NCI-H1092 (cell line): ENCODE results near the gene CRHR1.
"Not testable (repeated sequence)": the region's sequence is repeated elsewhere in the genome, so short reads cannot be mapped to it uniquely, and the experiment has no call there.

ENCODE experiments used
- DNase-seq: peaks from one replicate; lab custom pipeline; 2025; lab: John Stamatoyannopoulos, UW

CRHR1 gene

DNA sequence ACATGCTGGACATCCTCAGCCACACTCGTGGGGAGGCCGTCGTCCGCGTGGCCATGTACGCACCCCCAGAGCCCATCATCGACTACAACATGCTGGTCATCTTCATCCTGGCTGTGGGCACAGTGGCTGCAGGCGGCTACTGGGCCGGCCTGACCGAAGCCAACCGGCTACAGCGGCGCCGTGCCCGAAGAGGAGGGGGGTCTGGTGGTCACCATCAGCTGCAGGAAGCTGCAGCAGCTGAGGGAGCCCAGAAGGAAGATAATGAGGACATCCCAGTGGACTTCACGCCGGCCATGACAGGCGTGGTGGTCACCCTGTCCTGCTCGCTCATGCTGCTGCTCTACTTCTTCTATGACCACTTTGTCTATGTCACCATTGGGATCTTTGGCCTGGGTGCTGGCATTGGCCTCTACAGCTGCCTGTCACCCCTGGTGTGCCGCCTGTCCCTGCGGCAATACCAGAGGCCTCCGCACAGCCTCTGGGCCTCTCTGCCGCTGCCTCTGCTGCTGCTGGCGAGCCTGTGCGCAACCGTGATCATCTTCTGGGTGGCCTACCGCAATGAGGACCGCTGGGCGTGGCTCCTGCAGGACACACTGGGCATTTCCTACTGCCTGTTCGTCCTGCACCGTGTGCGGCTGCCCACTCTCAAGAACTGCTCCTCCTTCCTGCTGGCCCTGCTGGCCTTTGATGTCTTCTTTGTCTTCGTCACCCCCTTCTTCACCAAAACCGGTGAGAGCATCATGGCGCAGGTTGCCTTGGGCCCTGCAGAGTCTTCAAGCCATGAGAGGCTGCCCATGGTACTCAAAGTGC is 61.5 kb downstream of the CRHR1 start:
- no peak for DNase-seq

DNA sequence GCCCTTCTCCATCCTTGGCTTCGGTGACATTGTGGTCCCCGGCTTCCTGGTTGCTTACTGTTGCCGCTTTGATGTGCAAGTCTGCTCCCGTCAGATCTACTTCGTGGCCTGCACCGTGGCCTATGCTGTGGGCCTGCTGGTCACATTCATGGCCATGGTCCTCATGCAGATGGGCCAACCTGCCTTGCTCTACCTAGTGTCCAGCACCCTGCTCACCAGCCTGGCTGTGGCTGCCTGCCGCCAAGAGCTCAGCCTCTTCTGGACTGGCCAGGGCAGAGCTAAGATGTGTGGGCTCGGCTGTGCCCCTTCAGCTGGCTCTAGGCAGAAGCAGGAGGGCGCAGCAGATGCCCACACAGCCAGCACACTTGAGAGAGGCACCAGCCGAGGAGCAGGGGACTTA is 62.1 kb downstream of the CRHR1 start:
- no peak for DNase-seq

DNA sequence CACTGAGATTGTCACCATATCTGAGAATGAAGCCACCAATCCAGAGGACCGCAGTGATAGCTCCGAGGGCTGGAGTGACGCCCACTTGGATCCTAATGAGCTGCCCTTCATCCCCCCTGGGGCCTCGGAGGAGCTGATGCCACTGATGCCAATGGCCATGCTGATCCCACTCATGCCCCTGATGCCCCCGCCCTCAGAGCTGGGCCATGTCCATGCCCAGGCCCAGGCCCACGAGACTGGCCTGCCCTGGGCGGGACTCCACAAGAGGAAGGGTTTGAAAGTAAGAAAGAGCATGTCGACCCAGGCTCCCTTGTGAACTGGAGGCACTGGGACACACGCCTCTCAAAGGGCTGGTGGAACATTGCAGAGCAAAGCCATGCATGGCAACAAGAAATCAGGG is 62.5 kb downstream of the CRHR1 start:
- DNase-seq = no peak

DNA sequence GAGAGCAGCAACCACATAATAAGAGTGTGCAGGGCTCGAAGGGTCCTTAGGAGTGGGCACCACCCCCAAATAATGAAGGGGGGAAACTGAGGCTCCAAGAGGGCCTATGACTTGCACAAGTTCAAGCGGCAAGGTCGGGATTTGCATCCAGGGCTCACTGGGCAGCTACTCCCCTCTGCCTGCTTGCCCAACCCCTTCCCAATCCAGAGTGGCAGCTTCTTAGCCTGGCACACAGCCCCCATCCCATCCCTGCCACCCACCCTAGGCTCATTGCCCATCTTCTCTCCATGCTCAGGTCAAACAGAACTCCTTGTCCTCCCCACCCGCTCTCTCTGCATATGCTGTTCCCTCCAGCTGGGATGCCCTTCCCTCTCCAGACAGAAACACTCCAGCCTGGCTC is 63.0 kb downstream of the CRHR1 start:
- DNase-seq = no peak

DNA sequence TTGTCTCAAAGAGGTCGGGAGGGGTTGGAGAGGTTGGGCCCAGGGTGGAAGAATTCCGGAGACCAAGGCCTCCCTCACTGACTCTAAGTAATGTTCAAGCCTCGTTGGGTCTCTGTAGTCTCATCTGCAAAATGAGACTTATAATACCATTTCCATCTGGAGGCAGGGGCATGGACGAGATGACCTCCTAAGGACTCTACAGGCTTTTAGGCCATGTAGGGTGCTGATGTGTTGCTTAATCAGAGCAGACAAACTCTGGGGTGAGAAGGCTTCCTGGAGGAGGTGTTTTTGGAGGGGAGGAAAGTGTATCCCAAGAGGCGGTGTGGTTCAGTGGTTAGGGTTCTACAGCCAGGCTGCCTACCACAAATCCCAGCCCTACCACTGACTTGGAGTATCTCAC is 63.6 kb downstream of the CRHR1 start:
- no peak for DNase-seq

DNA sequence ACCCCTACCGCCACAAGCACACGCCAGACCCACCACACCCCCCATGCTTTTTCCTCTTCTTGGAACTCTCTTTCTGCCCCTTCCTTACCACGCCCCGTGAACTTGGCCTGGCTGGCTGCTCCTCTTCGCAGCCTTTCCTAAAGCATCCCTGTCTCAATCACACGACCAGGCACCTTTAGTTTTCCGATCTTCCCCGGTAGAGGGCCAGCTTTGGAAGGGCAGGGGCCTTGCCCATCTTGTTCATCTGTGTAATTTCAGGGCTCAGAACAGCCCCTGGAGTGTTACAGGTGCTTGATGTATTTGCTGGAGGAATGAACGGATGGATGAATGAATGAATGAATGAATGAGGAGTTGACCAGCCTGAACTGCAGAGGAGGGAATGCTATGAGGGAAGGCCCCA is 64.3 kb downstream of the CRHR1 start:
- DNase-seq = no peak

DNA sequence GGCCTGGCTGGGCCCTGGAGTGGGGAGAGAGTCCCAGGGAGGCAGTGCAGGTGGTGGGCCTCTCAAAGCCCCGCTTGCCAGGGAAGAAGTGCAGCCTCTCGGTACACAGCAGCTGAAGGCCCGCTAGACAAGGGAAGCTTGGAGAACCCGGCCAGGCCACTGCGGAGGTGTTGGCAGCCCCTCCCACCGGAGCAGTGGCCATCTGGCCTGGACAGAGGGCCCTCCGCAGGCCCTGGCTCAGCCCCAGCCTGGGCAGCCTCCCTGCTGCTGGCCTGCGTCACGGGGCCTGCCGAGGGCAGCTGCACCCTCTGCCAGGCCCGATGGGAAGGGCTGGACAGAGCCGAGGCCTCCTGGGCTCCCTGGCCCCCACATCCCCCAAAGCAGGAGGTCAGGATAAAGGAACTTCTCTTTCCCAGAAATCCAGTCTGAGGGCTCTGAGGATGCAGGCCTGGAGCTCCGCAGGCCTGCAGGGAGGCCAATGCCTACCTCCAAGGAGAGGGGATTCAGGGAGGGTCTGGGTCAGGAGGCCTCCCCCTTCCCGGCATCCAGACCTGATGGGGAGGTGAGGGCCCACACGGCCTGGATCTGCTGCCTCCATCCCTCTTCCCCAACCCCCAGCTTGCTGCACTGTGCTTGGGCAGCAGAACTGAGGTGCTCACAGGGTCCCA is 64.9 kb downstream of the CRHR1 start:
- peak; percentile 13 for DNase-seq

DNA sequence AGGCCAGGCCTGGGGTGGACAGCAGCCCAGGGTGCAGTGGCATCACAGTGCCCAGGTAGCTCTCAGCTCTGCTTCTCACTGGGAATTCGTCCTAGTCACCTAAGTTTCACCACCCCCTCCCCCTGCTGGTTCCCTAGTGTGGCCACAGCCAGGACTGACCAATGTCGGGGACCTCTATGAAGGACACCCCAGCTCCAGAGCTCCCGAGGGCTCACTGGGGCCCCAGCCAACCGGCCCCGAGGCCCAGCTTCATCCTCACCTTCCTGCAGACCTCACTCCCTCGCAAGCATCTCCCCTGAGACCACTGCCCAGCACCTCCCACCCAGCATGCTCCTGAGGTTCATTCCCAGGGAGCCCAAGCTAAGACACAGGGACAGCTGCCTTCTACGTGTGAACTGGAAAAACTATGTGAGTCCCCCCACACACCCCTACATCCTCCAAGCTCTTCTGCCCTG is 65.4 kb downstream of the CRHR1 start:
- DNase-seq = no peak

DNA sequence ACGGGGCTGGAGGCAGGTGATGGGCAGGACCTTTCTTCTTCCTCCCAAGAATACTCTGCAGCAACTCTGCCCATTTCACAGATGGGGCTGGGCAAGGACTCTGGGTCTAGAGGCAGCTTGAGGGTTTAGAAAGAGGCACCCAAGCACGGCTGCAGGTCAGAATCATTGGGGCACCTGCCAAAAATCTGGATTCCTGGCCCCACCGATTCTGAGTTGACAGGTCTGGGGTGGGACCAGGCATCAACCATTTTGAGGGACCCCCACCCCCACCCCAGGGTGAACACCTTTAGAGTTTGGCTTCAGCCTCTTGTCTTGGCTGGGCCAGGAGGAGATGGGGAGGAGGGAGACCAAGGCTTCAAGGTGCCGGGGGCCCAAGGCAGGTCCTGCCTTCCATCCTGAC is 65.9 kb downstream of the CRHR1 start:
- no peak for DNase-seq

DNA sequence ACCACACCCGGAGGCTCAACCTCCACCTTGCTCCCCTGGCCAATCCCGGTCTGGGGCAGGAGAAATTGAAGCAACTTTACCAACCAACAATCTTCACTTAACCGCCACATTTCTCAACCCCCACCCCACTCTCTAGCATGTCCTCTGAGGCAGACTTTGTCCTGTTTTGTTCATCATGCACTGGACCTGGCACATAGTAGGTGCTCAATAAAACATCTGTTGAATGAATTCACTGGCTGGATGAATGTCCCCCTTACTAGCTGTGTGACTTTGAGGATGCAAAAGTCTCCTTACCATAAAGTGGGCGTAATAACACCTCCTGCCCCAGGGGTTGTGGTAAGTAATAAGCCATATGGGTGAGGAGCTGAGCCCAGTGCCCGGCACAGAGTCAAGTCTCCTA is 66.3 kb downstream of the CRHR1 start:
- DNase-seq = no peak

DNA sequence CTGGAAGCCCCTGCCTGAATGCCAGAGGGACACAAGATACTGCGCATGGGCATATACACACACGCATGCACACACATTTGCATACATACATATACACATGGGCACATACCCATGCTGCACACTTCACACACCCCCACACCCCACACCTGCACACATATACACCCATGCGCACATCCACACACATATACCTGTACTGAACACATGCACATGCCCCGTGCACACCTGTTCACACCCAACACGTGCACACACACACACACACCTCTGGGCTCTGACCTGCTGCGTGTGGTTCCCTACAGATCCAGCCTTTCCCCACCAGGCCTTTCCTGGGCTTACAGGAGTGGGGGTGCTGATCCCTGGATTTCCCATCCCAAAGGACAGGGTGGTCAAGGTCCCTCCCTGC is 66.9 kb downstream of the CRHR1 start:
- no peak for DNase-seq

DNA sequence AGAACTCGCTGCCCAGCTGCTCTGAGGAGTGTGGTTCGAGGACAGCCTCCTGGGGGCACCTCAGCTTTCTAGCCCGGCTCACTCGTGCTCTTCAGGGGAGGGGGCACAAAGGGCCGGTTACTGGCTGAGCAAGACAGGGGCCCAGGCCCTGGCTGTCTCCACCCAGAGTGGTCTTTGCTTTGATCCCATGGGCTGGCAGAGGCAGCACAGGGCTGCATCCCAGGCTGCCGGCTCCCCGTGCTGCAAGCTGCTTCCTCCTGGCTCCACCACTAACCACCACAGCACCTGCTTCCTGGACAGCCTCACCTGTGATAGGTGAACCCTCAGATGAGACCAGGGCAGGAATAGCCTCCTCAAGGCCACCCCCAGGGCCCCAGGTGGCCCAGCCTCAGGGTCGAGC is 67.3 kb downstream of the CRHR1 start:
- DNase-seq = no peak

DNA sequence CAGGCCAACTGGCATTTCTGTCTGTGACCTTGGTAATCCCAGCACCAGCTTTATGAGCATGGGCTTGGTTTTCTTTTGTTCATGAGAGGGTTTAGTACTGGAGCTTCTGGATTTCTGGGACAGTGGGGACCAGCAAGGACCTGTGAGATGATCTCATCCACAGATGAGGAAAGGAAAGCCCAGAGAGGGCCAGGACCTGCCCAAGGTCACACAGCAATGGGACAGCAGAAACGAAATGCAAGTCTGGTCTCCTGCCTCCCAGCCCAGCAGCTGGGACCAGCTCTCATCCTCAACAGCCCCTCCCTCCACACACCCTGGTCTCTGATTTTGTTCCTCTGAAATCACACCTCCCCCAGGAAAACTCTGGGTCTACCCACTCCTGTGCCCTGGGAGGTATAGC is 67.8 kb downstream of the CRHR1 start:
- no peak for DNase-seq

DNA sequence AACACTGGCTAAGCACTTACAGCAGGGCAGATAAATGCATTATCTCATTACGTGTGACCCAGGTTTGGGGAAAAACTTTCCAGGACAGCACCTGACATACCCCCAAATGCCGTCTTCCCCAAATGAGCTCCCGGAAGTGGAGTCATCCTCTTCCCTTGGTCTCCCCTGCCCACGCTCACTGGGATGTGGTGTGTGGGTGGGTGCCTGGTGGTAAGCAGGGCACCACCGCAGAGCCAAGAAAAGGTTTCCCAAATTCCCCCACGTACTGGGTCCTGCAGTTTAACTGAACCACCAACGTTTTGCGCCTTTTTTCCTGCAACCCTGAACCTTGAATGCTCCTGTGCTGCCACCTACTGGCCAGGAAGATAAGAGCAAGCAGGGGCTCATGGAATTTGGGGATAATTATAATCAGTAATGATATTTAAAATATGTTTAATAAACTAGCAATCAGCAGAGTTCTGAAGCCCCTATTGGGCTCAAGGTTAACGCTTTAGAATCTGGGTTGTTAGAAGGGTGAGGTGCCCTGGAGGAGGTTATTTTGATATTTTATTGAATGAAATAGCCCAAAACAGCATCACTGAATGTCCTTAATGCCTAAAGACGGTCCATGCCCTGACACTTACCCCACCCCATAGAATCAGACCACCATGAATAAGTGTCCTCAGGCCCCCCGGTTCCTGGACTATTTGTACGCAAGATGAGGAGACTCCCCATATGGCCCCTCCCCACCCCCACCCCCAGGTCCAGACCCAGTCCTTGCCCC is 68.6 kb downstream of the CRHR1 start:
- peak; percentile 33 for DNase-seq

DNA sequence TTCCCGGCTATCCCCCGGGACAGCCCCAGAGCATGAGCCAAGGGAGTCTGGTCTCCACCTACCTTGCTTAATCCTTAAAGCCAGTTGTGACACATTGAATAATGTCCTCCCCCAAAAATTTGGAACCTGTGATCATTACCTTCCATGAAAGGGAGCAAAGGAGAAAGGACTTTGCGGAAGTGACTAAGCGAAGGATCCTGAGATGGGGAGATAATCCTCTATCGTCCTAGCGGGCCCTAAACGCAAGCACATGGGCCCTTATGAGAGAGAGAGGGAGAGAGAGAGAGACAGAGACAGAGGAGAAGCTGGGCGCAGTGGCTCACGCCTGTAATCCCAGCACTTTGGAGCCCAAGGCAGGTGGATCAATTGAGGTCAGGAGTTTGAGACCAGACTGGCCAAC is 70.1 kb downstream of the CRHR1 start:
- DNase-seq = no peak

DNA sequence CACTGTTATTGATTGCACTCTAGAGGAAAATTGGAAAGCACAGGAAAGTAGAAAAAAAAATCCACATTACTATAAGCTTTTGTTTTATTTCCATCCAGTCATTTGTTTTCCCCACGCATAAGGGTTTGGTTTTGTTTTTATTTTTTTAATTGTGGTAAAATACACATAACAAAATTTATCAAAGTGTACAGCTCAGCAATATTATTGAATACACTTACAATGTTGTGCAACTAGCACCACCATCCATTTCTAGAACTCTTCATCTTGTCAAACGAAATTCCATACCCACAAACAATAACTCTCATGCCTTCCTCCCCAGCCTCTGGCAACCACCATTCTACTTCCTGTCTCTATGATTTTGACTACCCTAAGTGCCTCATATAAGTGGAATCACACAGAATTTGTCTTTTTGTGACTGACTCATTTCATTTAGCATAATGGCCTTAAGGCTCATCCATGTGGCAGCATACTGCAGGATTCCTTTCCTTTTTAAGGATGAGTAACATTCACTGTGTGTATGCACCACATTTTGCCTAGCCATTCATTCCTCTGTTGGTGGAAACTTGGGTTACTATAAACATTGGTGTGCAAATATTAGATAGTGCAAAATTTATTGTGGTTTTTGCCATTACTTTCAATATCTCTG is 71.7 kb downstream of the CRHR1 start:
- DNase-seq = no peak

DNA sequence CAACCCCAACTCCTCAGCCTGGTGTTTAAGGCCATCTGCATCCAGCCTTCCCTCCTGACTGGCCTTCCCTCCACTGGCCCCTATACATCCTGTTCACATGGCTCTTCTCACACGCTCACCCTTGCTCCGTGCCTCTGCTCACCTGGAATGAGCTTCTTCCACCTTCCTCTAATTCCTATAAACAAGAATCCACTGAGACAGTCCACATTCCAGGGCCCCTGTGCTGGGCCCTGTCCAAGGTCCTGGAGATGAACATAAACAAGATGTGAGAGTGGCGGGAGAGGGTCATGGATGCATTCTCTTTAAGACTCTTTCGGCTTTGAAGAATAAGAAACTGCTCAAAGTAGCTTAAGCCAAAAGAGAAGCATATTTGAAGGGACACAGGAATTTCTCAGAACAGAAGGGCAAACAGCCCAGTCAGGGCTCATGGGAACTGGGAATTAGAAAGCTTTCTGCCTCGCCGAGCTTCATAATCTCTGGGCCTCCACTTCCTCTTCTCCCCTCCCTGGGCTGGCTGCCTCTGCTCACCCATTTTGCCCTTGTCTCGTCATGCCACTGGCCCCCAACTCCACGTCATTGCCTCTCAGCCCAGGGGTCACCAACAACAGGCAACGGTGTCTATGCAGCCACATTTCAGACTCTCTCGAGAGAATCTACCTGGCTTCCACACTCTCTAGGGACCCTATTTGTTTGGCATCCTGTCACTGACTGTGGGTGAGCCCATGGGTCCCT is 74.0 kb downstream of the CRHR1 start:
- DNase-seq = no peak

DNA sequence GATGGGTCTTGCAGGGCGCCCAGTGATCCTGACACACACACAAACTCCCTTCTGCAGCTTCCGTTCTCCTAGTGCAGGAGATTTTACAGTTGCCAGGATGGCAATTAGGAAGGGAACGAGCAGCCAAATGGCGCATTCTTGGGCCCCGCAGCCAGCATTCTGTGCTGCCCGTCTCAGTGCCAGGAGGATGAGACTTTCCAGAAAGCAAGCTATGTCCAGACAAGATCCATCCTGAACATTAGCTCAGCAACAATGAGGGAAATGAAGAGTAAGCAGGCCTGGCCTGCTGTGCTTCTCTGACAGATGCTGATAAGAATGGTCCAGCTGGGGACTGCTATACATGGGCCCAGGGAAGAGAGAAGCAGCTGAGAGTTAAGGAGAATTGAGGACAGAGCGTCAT is 77.0 kb downstream of the CRHR1 start:
- DNase-seq = no peak

DNA sequence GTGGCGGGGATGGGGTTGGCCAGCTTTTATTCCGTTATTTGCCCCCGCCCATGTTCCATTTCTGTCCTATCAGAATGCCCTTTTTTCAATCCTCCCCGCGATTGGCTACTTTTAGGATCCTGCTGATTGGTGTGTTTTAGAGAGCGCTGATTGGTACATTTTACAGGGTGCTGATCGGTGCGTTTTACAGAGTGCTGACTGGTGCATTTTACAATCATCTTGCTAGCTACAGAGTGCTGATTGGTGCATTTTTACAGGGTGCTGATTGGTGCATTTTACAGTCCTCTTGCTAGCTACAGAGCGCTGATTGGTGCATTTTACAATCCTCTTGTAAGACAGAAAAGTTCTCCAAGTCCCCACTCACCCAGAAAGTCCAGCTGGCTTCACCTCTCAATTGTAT is 78.0 kb downstream of the CRHR1 start:
- not testable (repeated sequence) for DNase-seq

DNA sequence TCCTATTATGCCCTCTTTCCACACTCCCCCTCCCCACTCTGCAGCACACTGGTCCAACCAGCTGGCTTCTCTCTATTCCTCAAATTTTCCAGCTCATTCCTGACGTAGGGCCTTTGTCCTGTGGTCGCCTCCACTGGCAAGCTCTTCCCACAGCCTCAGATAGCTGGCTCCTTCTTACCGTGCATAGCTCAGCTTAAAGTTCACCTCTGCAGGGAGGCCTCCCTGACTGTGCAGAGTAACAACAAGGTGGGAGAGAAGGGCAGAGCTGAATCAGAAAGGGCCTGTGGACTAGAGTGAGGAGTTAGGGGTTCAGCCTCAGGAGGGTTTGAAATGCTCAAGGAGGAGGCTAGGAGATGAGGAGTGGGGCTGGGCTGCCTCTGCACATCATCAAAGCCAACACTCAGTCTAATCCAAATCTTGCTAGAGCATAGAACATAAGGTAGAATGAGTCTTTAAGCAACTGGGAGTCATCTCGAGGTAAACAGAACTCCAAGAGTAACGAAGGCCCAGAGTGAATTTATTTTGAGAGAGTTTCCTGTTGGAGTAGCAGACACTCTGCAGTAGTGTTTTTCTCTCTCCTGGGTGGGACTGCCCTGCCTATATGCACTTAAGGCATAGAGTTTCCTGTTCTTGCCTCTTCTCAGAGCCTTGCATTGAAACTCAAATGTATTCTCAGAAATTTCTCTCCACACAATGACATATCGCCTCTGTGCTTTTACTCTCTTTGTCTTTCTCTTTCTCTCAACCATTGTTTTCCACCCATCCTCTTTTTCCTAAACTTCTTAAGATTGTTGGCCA is 79.9 kb downstream of the CRHR1 start:
- no peak for DNase-seq

DNA sequence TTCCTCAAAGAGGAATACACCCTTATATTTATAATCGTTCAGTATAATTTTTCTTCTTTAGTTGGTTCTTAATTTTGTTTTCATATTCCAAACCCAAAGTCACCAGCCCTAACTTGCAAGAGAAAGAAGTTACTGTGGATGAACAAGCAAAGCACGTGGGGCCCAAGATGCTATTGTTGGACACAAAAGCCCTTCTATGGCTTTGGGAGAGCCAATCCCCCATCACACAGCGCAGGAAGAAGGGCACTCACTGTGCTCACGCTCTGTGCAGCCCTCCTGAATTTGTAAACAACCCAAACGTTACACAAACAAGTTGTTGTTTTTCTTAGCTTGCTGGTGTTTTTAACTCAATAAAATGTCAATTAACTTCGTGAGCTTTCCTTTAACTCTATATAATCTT is 83.1 kb downstream of the CRHR1 start:
- DNase-seq = no peak
